Measurements from ENCODE around the gene WDR64. TPM values are rescaled to one million over a fixed set of nuclear protein-coding genes. Genes with fewer than 3 reads are reported as not detected.

Gene WDR64
- total and polyA plus RNA-seq, 2 of the 4 experiments (the other 2 are of a cell fraction): not detected

GRCh38 chr1:241603731-241604245, 48.3 kb upstream of the WDR64 start:
- no CpG with 5 or more reads among the region's 3 CpGs for WGBS, 2 experiments (ENCODE audit: extremely low coverage in 2 of 2, insufficient read length in 1 of 2)
- Histone ChIP-seq H4K91ac (ENCODE audit: insufficient read depth, low read depth, low read length) (no peak overlapping the region), H3K27ac (ENCODE audit: insufficient read depth, low read length) (no peak overlapping the region), H2BK15ac (ENCODE audit: low read depth, low read length) (no peak overlapping the region), H3K9ac (ENCODE audit: low read depth, low read length) (no peak overlapping the region), H3K4me2 (ENCODE audit: low read depth, low read length) (no peak overlapping the region), H3K9me1 (ENCODE audit: insufficient read depth, low read length) (peaks cover 4% of the 10 kb centered on the region), H2AK5ac (ENCODE audit: low read depth, low read length) (no peak overlapping the region), H3K79me1 (ENCODE audit: low read depth in 1 of 2, low read length in 2 of 2) (0 out of 4 replicates have a peak, but pooled peaks cover 0 to 3% of the 10 kb centered on the region in 2 experiments), H3K56ac (ENCODE audit: extremely low read depth, insufficient read depth, low read length) (no peak overlapping the region), H2BK5ac (ENCODE audit: low read depth, low read length, poor library complexity, severe bottlenecking) (no peak overlapping the region), H4K5ac (ENCODE audit: low read depth, low read length) (no peak overlapping the region), H3K23ac (ENCODE audit: low read depth, low read length) (no peak overlapping the region), H3K14ac (replicated peaks; ENCODE audit: low read depth, low read length) (no peak overlapping the region; the same call in 1 of the 2 replicates), H3K9me3 (ENCODE audit: control insufficient read depth, insufficient read depth, low read length) (no peaks in the 10 kb centered on the region), H2AK9ac (replicated peaks; ENCODE audit: low read depth, low read length, poor library complexity) (no peak overlapping the region), H3K4ac (ENCODE audit: low read depth, low read length) (no peak overlapping the region), H3K4me1 (ENCODE audit: control insufficient read depth, insufficient read depth, low read length) (peaks cover 3% of the 10 kb centered on the region; the same call in 1 of the 2 replicates), H3K18ac (ENCODE audit: low read depth, low read length) (no peak overlapping the region), H3K36me3 (ENCODE audit: control insufficient read depth, insufficient read depth, low read length) (peaks cover 3% of the 10 kb centered on the region; the same call in 1 of the 2 replicates), H3K27me3 (ENCODE audit: control insufficient read depth, insufficient read depth, low read length) (no peaks in the 10 kb centered on the region), H2AFZ (replicated peaks; ENCODE audit: low read length, poor library complexity) (no peak overlapping the region), H4K8ac (ENCODE audit: low read depth in 2 of 2, low read length in 2 of 2) (no peak overlapping the region), H2BK120ac (ENCODE audit: low read depth, low read length) (no peak overlapping the region), H4K20me1 (ENCODE audit: insufficient read depth, low read length) (no peaks in the 10 kb centered on the region), H2BK20ac (ENCODE audit: low read depth, low read length) (no peak overlapping the region), H3K4me3 (ENCODE audit: insufficient read depth, low read depth, low read length) (no peak overlapping the region)
- no peak for TF ChIP-seq POLR2A (IDR thresholded peaks at IDR 0.05; ENCODE audit: low read depth, low read length)
- 0 out of 2 replicates have a peak, but pooled peaks have one; percentile 12 for TF ChIP-seq FOS (IDR thresholded peaks at IDR 0.05; ENCODE audit: low read depth, low read length)
- in situ Hi-C loops (cut with MboI; ENCODE audit: low sequenced_read_pairs): loop anchor here (25.0 kb wide), 1 partner anchor 1709 kb away; no protein-coding TSS in a partner anchor
- POLR2A ChIA-PET (ENCODE audit: unreplicated experiment): no interaction called here
- dilution Hi-C loops (cut with HindIII; ENCODE audit: low sequenced_read_pairs, unreplicated experiment): no loop called here
- DNase-seq: peak; percentile 69
- CTCF ChIA-PET: interaction anchor here (0.7 kb wide), 1 partner anchor 385 kb away, joined by 3 read pairs; no protein-coding TSS in a partner anchor
- intact Hi-C loops (cut with micrococcal nuclease): no loop called here
- BruUV-seq (replicated peaks): no TSS peak
- ATAC-seq (ENCODE audit: low read depth): no peak
